ENCODE results near the gene ESYT1. TPM values are rescaled to one million over a fixed set of nuclear protein-coding genes. Genes with fewer than 3 reads are reported as not detected.

Gene ESYT1
- total and polyA plus RNA-seq, 10 of the 15 experiments (the other 5 are each of a cell fraction or from before 2014, with no cell fraction given): 47.5 to 120 (median 87.1) TPM

DNA sequence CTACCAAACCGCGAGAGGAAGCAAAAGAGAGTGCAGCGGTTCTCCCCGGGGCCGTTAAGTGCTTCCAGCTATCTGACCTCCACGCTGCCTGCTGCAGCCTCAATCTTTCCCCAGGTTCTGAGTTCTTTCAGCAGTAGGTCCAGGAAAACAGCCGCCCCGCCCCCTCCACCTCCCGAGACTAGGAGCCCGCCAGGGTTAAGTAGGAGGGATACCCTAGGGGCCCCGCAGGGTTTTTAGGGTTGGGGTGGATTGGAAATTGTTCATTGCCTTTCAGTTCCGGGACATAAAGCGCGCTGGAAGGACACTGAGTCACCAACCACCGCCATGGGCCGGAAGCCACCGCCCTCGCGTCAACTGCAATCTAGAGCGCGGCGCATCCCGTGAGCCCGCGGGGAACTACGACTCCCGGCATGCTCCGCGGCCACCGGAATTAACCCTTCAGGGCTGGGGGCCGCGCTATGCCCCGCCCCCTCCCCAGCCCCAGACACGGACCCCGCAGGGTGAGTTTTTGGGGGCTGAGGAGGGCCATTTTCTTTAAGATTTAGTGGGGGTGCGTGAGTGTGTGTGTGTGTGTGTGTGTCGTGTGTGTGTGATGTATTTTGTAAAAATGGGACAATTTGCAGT lies 24.2 kb downstream of the ESYT1 start, which contains the start of gene MYL6B:
MYL6B (plus strand) TSS at position 456 of the 624 bp plus-strand sequence. CDS start 1,332 bp downstream, outside the sequence.
- Histone ChIP-seq H2AFZ (ENCODE audit: control insufficient read depth, low read depth, low read length) (peak within 1 kb of the TSS; percentile 88), H4K20me1 (ENCODE audit: control insufficient read depth, insufficient read depth) (no peaks in the 10 kb centered on the region), H3K27ac (ENCODE audit: control insufficient read depth, insufficient read depth) (peak within 1 kb of the TSS; percentile 95), H3K4me2 (ENCODE audit: control insufficient read depth, insufficient read depth) (peak within 1 kb of the TSS; percentile 97), H3K79me2 (ENCODE audit: control insufficient read depth, insufficient read depth, low read length) (peaks cover 19% of the 10 kb centered on the region), H3K4me1 (ENCODE audit: control insufficient read depth, insufficient read depth, low read length) (peaks cover 15% of the 10 kb centered on the region), H3K4me3 (peak within 1 kb of the TSS; percentile 84), H3K36me3 (ENCODE audit: control insufficient read depth in 2 of 2, insufficient read depth in 2 of 2, low read length in 1 of 2) (peaks cover 0 to 4% of the 10 kb centered on the region in 2 experiments; a peak in 1 of 4 replicates), H3K9me3 (replicated peaks; ENCODE audit: control insufficient read depth, insufficient read depth, low read length) (no peaks in the 10 kb centered on the region), H3K9ac (ENCODE audit: control insufficient read depth, insufficient read depth, low read length) (peak within 1 kb of the TSS; percentile 95), H3K27me3 (replicated peaks in 1 of 2; ENCODE audit: control insufficient read depth in 2 of 2, insufficient read depth in 2 of 2, low read length in 1 of 2) (no peaks in the 10 kb centered on the region)
- no TSS peak for BruUV-seq (replicated peaks)
- intact Hi-C loops (cut with micrococcal nuclease; ENCODE audit: unreplicated experiment): loop anchor here (1.0 to 5.0 kb wide), 2 partner anchors 26 to 35 kb away; partner anchors contain the start of genes RPL41 and ZC3H10
- SMC1A ChIA-PET (ENCODE audit: uncharacterized antibody, unreplicated experiment): interaction anchor here (0.7 to 1.4 kb wide), 4 partner anchors 9 to 34 kb away, joined by 3 to 6 read pairs (median 5); partner anchors contain the start of genes ESYT1 and ZC3H10
- peak; percentile 66 for DNase-seq (ENCODE audit: low read depth, low spot score)
- CTCF ChIA-PET: interaction anchor here (0.6 to 2.3 kb wide), 6 partner anchors 12 to 927 kb away, joined by 3 to 8 read pairs (median 3); partner anchors contain the start of genes NEMP1, SMARCC2 and ZC3H10
- POLR2A ChIA-PET: interaction anchor here (0.5 to 2.0 kb wide), 12 partner anchors 9 to 147 kb away, joined by 3 to 17 read pairs (median 3); partner anchors contain the start of genes ESYT1, RNF41, RPL41 and ZC3H10
- FAIRE-seq: no peak
- ATAC-seq: peak; percentile 94
- RAD21 ChIA-PET (ENCODE audit: unreplicated experiment): interaction anchor here (1.0 to 1.9 kb wide), 3 partner anchors 25 to 37 kb away, joined by 7 to 10 read pairs (median 10); partner anchors contain the start of genes ESYT1, SMARCC2 and ZC3H10
- 1% methylated on average over 37 of the region's 37 CpGs for whole genome bisulfite sequencing (ENCODE audit: insufficient coverage, insufficient replicate concordance, low lambda C conversion rate, missing lambda C conversion rate)
- in situ Hi-C loops (cut with MboI): no loop called here
- TF ChIP-seq EP300 (IDR thresholded peaks at IDR 0.05; ENCODE audit: borderline replicate concordance in 1 of 2, control insufficient read depth in 1 of 2, low read depth in 2 of 2, low read length in 2 of 2) (no peak), POU2F2 (IDR thresholded peaks at IDR 0.05; ENCODE audit: borderline replicate concordance, low read depth, low read length) (peak; percentile 80; the same call in 2 of the 3 replicates), SMAD1 (IDR thresholded peaks at IDR 0.05; ENCODE audit: low read depth, partially characterized antibody) (no peak), HSF1 (IDR thresholded peaks at IDR 0.05; ENCODE audit: low read depth, low read length) (no peak), HCFC1 (IDR thresholded peaks at IDR 0.05; ENCODE audit: low read length) (peak; percentile 91), WRNIP1 (IDR thresholded peaks at IDR 0.05; ENCODE audit: borderline replicate concordance, low read depth, low read length) (no peak), KDM1A (IDR thresholded peaks at IDR 0.05; ENCODE audit: borderline replicate concordance) (no peak), ZNF622 (IDR thresholded peaks at IDR 0.05) (no peak), TARDBP (IDR thresholded peaks at IDR 0.05; ENCODE audit: borderline replicate concordance) (no peak; the same call in 1 of the 2 replicates), RELA (IDR thresholded peaks at IDR 0.05; ENCODE audit: borderline replicate concordance, partially characterized antibody) (peak; percentile 66), STAT1 (conservative IDR thresholded peaks at IDR 0.05) (no peak), MEF2A (IDR thresholded peaks at IDR 0.05; ENCODE audit: insufficient read depth, low read depth, low read length) (no peak)
- TF ChIP-seq, protein P1, sequence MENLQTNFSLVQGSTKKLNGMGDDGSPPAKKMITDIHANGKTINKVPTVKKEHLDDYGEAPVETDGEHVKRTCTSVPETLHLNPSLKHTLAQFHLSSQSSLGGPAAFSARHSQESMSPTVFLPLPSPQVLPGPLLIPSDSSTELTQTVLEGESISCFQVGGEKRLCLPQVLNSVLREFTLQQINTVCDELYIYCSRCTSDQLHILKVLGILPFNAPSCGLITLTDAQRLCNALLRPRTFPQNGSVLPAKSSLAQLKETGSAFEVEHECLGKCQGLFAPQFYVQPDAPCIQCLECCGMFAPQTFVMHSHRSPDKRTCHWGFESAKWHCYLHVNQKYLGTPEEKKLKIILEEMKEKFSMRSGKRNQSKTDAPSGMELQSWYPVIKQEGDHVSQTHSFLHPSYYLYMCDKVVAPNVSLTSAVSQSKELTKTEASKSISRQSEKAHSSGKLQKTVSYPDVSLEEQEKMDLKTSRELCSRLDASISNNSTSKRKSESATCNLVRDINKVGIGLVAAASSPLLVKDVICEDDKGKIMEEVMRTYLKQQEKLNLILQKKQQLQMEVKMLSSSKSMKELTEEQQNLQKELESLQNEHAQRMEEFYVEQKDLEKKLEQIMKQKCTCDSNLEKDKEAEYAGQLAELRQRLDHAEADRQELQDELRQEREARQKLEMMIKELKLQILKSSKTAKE (IDR thresholded peaks at IDR 0.05; ENCODE audit: low read depth, poor library complexity, severe bottlenecking): peak; percentile 30
- TF ChIP-seq, protein P2, sequence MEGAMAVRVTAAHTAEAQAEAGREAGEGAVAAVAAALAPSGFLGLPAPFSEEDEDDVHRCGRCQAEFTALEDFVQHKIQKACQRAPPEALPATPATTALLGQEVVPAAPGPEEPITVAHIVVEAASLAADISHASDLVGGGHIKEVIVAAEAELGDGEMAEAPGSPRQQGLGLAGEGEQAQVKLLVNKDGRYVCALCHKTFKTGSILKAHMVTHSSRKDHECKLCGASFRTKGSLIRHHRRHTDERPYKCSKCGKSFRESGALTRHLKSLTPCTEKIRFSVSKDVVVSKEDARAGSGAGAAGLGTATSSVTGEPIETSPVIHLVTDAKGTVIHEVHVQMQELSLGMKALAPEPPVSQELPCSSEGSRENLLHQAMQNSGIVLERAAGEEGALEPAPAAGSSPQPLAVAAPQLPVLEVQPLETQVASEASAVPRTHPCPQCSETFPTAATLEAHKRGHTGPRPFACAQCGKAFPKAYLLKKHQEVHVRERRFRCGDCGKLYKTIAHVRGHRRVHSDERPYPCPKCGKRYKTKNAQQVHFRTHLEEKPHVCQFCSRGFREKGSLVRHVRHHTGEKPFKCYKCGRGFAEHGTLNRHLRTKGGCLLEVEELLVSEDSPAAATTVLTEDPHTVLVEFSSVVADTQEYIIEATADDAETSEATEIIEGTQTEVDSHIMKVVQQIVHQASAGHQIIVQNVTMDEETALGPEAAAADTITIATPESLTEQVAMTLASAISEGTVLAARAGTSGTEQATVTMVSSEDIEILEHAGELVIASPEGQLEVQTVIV (IDR thresholded peaks at IDR 0.05; ENCODE audit: borderline replicate concordance, partially characterized antibody): no peak
- TF ChIP-seq, protein P3, sequence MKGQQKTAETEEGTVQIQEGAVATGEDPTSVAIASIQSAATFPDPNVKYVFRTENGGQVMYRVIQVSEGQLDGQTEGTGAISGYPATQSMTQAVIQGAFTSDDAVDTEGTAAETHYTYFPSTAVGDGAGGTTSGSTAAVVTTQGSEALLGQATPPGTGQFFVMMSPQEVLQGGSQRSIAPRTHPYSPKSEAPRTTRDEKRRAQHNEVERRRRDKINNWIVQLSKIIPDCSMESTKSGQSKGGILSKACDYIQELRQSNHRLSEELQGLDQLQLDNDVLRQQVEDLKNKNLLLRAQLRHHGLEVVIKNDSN (IDR thresholded peaks at IDR 0.05; ENCODE audit: borderline replicate concordance, extremely low read length, insufficient read depth, low read depth, low read length): no peak
